CD8-positive, alpha-beta memory T cell (primary cell): ENCODE results near the gene CERK. TPM values are rescaled to one million over a fixed set of nuclear protein-coding genes. Genes with fewer than 3 reads are reported as not detected.

Source experiments
- CTCF ChIA-PET: fragments of 350-600 bp; sonication (Branson Sonifier 250); formaldehyde crosslinking; loops from one replicate; lab custom pipeline; 2021; ENCODE audit warnings: antibody characterized with exemption; lab: Charles Lee
- POLR2A ChIA-PET: fragments of 350-600 bp; sonication (Branson Sonifier 250); formaldehyde crosslinking; loops from one replicate; lab custom pipeline; 2021; ENCODE audit warnings: antibody characterized with exemption; lab: Charles Lee
- DNase-seq, 5 donors: peaks; one replicate each; pipeline versions ENCODE4 v3.0.0 to v3.0.0-alpha.2; 2020 to 2022; ENCODE audit warnings: mixed read lengths in 1 of 5
- H3K27ac ChIP-seq: one replicate; pipeline ENCODE4 v1.7.0; 2013; ENCODE audit warnings: low read depth, mild to moderate bottlenecking, low read length, moderate library complexity
- H3K27me3 ChIP-seq: 2 replicates; pipeline ENCODE4 v1.7.0; 2013; ENCODE audit warnings: low read length, mild to moderate bottlenecking; ENCODE audit not compliant: insufficient read depth, poor library complexity, severe bottlenecking
- H3K36me3 ChIP-seq: 2 replicates; pipeline ENCODE4 v1.7.0; 2013; ENCODE audit warnings: mild to moderate bottlenecking, low read length, moderate library complexity; ENCODE audit not compliant: insufficient read depth
- H3K4me1 ChIP-seq: 2 replicates; pipeline ENCODE4 v1.7.0; 2013; ENCODE audit warnings: mild to moderate bottlenecking, low read length, moderate library complexity; ENCODE audit not compliant: insufficient read depth
- H3K4me3 ChIP-seq: 2 replicates; pipeline ENCODE4 v1.7.0; 2013; ENCODE audit warnings: mild to moderate bottlenecking, low read length
- H3K9me3 ChIP-seq: 2 replicates; pipeline ENCODE4 v1.7.0; 2013; ENCODE audit warnings: mild to moderate bottlenecking, low read length
- H3K27ac Mint-ChIP-seq, 8 donors: one replicate each; pipeline ENCODE4 v1.8.0; 2020 to 2021; ENCODE audit warnings: mixed read lengths in 8 of 8, mild to moderate bottlenecking in 6 of 8, inconsistent platforms in 3 of 8, moderate library complexity in 3 of 8
- H3K27me3 Mint-ChIP-seq, 2 donors: one replicate each; pipeline ENCODE4 v1.8.0; 2020 to 2021; ENCODE audit warnings: mixed read lengths in 2 of 2, mild to moderate bottlenecking in 1 of 2, moderate library complexity in 1 of 2
- H3K36me3 Mint-ChIP-seq, 3 donors: one replicate each; pipeline ENCODE4 v1.8.0; 2020 to 2021; ENCODE audit warnings: mixed read lengths in 3 of 3, inconsistent platforms in 1 of 3, mild to moderate bottlenecking in 1 of 3
- H3K4me1 Mint-ChIP-seq, 3 donors: one replicate each; pipeline ENCODE4 v1.8.0; 2020 to 2021; ENCODE audit warnings: mixed read lengths in 3 of 3, inconsistent platforms in 1 of 3, mild to moderate bottlenecking in 1 of 3
- H3K4me3 Mint-ChIP-seq, 7 donors: one replicate each; pipeline ENCODE4 v1.8.0; 2020 to 2021; ENCODE audit warnings: mixed read lengths in 7 of 7, mild to moderate bottlenecking in 6 of 7, moderate library complexity in 4 of 7, inconsistent platforms in 2 of 7
- H3K9me3 Mint-ChIP-seq, 5 donors: one replicate each; pipeline ENCODE4 v1.8.0; 2020 to 2022; ENCODE audit warnings: mixed read lengths in 5 of 5, mild to moderate bottlenecking in 3 of 5, moderate library complexity in 2 of 5, inconsistent platforms in 1 of 5
- polyA plus RNA-seq: library from polyadenylated mRNA; unstranded; fragments of 300-500 nt; fragmentation: Illumina TruSeq; gene quantifications from one replicate; pipeline ENCODE4 v1.2.3, GENCODE V29; 2021
- total RNA-seq, 2 experiments: library from RNA; stranded (reverse); gene quantifications; one replicate each; pipeline ENCODE4 v1.2.3, GENCODE V29; 2021

CERK gene
- total and polyA plus RNA-seq, 3 experiments from 2014 or later: 64.3 to 108 (median 64.5) TPM

GRCh38 chr22:46776876-46777608 is 39.0 kb upstream of the CERK start:
- H3K36me3 ChIP-seq: no peaks in the 10 kb centered on the region
- H3K27me3 Mint-ChIP-seq: no peaks in the 10 kb centered on the region
- peak in 1 of 5 donors; percentile 15 for DNase-seq
- H3K4me1 ChIP-seq: peaks cover 56% of the 10 kb centered on the region
- POLR2A ChIA-PET: no interaction called here
- H3K4me1 Mint-ChIP-seq: peaks cover 56 to 89% (median 76%) of the 10 kb centered on the region in 3 donors
- no peaks in the 10 kb centered on the region for H3K9me3 ChIP-seq
- H3K9me3 Mint-ChIP-seq: no peaks in the 10 kb centered on the region
- H3K36me3 Mint-ChIP-seq: peaks cover 0 to 22% (median 0%) of the 10 kb centered on the region in 3 donors
- no peak overlapping the region for H3K4me3 ChIP-seq
- H3K27ac ChIP-seq: no peak overlapping the region
- H3K4me3 Mint-ChIP-seq: peak overlapping the region in 6 of 7 donors; percentile 13 to 72 (median 62)
- H3K27ac Mint-ChIP-seq: peak overlapping the region; percentile 78 to 99 (median 94)
- CTCF ChIA-PET: interaction anchor here (1.6 to 1.8 kb wide), 2 partner anchors 14 to 26 kb away, joined by 4 to 5 read pairs; partner anchors contain the start of gene TBC1D22A
- no peaks in the 10 kb centered on the region for H3K27me3 ChIP-seq

DNA sequence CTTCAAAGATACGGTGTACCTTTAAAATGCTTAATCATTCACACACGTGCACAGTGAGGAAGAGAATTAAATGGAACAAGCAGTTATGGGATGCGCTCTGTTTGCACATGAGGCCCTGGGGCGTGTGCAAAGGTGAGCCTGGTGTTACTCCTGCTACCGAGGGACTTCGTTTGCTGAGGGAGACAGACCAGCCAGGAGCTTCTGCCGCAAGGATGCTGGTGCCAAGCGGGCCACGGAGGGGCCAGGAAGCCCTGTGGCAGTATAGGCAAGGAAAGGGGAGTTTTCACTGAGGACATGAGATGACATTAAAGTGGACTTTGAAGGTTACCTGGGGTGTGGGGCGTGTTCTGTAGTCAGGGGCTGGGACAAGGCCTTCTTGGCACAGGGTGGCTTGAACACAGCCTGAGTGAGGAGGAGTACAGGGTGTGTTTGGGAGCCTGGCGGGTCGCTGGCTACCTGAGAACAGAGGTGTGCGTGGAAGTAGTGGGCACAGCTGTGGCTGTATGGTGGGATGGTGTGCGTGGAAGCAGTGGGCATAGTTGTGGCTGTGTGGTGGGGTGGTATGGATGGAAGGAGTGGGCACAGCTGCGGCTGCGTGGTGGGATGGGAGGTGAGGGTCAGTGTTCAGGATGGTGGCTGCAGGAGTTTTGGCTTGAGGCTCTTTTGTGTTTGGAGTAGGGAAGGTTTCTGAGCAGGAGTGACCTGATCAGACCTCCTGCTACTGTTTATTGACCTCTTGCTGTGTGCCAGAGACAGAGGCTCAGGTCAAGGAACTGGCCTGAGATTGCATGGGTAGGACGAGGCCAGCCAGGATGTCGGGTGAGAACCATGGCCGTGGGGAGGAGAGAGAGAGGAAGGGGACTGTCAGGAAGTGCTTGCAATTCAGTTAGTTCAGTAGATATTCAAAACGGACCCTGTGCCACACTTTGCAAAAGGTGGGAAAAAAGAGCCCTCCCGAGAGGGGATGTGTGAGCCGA is 38.1 kb upstream of the CERK start:
- Histone ChIP-seq H3K4me1 (peaks cover 56% of the 10 kb centered on the region), H3K4me3 (no peak overlapping the region), H3K36me3 (no peaks in the 10 kb centered on the region), H3K27ac (no peak overlapping the region), H3K27me3 (no peaks in the 10 kb centered on the region), H3K9me3 (no peaks in the 10 kb centered on the region)
- peak overlapping the region; percentile 78 to 97 (median 94) for H3K27ac Mint-ChIP-seq
- ChIA-PET CTCF (interaction anchor here (0.6 to 2.3 kb wide), 4 partner anchors 15 to 27 kb away, joined by 3 to 5 read pairs (median 4); no protein-coding TSS in a partner anchor), POLR2A (no interaction called here)
- H3K36me3 Mint-ChIP-seq: peaks cover 0 to 24% (median 0%) of the 10 kb centered on the region in 3 donors
- peaks cover 60 to 83% (median 75%) of the 10 kb centered on the region in 3 donors for H3K4me1 Mint-ChIP-seq
- peak in 1 of 5 donors; percentile 26 for DNase-seq
- H3K9me3 Mint-ChIP-seq: no peaks in the 10 kb centered on the region
- no peaks in the 10 kb centered on the region for H3K27me3 Mint-ChIP-seq
- peak overlapping the region in 6 of 7 donors; percentile 51 to 72 (median 63) for H3K4me3 Mint-ChIP-seq

DNA sequence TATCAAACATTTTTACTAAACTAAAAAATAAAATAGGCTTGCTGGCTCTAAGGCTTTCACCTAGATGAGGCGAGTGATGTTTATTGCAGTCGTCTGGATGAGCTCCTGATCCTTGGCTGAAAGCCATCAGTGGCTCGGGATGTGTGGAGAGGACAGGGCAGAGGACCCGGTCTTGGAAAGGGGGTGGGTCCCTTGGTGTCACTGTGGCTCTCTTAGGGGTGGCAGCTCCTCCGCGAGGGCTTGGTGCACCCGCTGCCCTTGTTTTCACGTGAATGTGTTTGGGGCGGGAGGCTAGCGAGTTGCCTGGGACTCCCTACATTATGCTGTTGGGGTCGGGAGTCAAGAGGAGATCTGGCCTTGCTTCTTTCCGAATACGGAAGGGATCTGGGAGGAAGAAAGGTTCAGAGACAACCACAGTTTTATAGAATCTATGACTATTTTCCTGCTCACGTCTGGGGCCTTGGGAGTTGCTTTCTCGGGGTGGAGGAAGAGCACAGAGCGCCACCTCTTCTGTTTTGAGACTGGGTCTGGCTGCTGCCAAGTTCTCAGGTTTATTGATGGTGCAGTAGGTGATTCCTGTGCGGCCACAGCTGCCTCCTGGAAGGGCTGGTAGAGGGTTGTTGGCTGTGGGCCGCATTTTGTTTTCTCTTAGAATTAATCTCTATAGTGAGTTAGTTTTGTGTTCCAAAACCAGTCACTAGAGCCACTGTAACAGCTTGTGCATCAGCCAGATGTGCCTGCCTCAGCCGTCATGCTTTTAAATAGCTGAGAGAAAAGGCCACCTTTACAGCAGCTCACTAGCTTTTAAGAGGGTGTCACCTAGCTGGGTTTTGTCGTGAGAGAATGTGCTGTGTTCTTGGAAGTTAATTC is 37.2 kb upstream of the CERK start:
- Mint-ChIP-seq H3K9me3 (no peaks in the 10 kb centered on the region), H3K4me3 (peak overlapping the region; percentile 5 to 72 (median 58)), H3K27me3 (no peaks in the 10 kb centered on the region), H3K36me3 (peaks cover 0 to 26% (median 2%) of the 10 kb centered on the region in 3 donors), H3K4me1 (peaks cover 67 to 83% (median 76%) of the 10 kb centered on the region in 3 donors), H3K27ac (peak overlapping the region; percentile 78 to 97 (median 94))
- ChIA-PET CTCF (interaction anchor here (0.6 to 2.3 kb wide), 4 partner anchors 15 to 28 kb away, joined by 3 to 5 read pairs (median 4); no protein-coding TSS in a partner anchor), POLR2A (interaction anchor here (1.8 kb wide), 1 partner anchor 13 kb away, joined by 8 read pairs; the partner anchor contains the start of gene TBC1D22A)
- Histone ChIP-seq H3K36me3 (no peaks in the 10 kb centered on the region), H3K27ac (peak overlapping the region; percentile 9), H3K4me3 (no peak overlapping the region), H3K4me1 (peaks cover 56% of the 10 kb centered on the region), H3K27me3 (no peaks in the 10 kb centered on the region), H3K9me3 (no peaks in the 10 kb centered on the region)
- DNase-seq: peak in 1 of 5 donors; percentile 8

DNA sequence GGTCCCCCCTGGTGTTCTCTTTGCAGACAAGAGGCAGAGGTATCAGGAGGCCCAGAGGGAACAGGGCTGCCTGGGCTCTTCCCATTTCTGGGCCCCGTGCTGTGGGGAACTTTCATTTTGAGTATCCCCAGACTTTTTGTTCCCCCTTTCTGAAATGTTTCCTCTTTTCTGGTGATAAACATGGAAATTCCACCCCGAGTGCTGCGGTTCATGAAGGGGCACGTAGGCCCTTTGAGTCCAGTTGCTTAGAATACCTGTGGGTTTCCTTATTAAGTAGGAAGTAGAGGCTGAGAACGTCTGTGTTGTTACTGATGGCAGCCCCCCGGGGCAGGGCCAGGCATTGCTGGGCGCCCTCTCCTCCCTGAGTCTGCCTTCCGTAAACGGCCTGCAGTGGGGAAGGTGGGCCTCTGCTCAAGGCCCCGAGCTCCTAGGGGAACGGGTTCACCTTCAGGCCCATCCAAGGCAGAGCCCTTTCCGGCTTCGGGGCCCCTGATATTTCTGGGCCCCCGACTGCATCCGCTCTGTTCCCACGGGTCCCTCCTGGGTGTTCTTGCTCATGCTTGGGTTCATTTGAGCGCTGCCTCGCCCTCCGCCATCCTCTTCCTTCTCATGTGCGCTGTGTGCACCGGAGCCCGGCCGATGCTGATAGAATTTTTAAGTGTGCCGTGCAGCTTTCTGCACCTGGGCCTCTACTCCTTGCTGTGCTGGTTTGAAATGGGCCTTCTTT is 36.4 kb upstream of the CERK start:
- H3K27me3 Mint-ChIP-seq: no peaks in the 10 kb centered on the region
- H3K36me3 Mint-ChIP-seq: peaks cover 0 to 30% (median 2%) of the 10 kb centered on the region in 3 donors
- peaks cover 69 to 83% (median 75%) of the 10 kb centered on the region in 3 donors for H3K4me1 Mint-ChIP-seq
- no peaks in the 10 kb centered on the region for H3K9me3 Mint-ChIP-seq
- no peaks in the 10 kb centered on the region for H3K27me3 ChIP-seq
- no peaks in the 10 kb centered on the region for H3K36me3 ChIP-seq
- ChIA-PET POLR2A (interaction anchor here (0.6 to 1.8 kb wide), 2 partner anchors 10 to 12 kb away, joined by 3 to 8 read pairs; partner anchors contain the start of gene TBC1D22A), CTCF (interaction anchor here (1.2 to 2.3 kb wide), 2 partner anchors 21 to 24 kb away, joined by 4 to 5 read pairs; no protein-coding TSS in a partner anchor)
- peak overlapping the region; percentile 78 to 97 (median 90) for H3K27ac Mint-ChIP-seq
- no peaks in the 10 kb centered on the region for H3K9me3 ChIP-seq
- peak overlapping the region; percentile 22 to 72 (median 57) for H3K4me3 Mint-ChIP-seq
- no peak for DNase-seq
- peak overlapping the region; percentile 40 for H3K27ac ChIP-seq
- H3K4me3 ChIP-seq: no peak overlapping the region
- H3K4me1 ChIP-seq: peaks cover 56% of the 10 kb centered on the region

- Mint-ChIP-seq H3K9me3 (no peaks in the 10 kb centered on the region), H3K4me1 (peaks cover 70 to 81% (median 70%) of the 10 kb centered on the region in 3 donors), H3K27me3 (no peaks in the 10 kb centered on the region), H3K36me3 (peaks cover 0 to 32% (median 2%) of the 10 kb centered on the region in 3 donors), H3K4me3 (peak overlapping the region in 2 of 7 donors; percentile 26 to 27), H3K27ac (peak overlapping the region; percentile 53 to 93 (median 82))
- Histone ChIP-seq H3K36me3 (no peaks in the 10 kb centered on the region), H3K9me3 (no peaks in the 10 kb centered on the region), H3K4me3 (no peak overlapping the region), H3K4me1 (peaks cover 55% of the 10 kb centered on the region), H3K27ac (no peak overlapping the region), H3K27me3 (no peaks in the 10 kb centered on the region)
- no peak for DNase-seq
- ChIA-PET CTCF (interaction anchor here (1.2 kb wide), 1 partner anchor 26 kb away, joined by 4 read pairs; no protein-coding TSS in a partner anchor), POLR2A (no interaction called here)
Observed at GRCh38 chr22:46773076-46773475, 35.0 kb upstream of the CERK start.

DNA sequence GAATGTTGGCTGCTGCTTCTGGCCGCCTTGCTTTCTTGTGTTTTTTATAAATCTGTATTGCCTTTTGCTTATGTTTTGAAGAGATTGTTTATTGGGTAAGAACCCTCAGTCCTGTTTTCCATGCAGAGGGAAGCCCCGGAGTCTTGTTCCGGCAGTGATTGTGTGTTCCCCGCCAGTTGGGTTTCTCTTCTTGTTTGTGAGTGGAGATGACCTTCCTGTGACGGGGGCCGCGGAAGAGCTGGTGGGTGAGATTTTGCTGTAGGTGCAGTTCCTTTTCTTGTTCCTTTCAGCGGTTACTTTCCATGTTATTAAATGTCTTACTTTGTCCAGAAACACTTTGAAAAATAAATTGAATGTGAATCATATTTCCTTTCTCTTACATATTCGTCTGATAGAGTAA is 32.7 kb upstream of the CERK start:
- Mint-ChIP-seq H3K9me3 (no peaks in the 10 kb centered on the region), H3K27ac (peak overlapping the region in 7 of 8 donors; percentile 80 to 99 (median 91)), H3K36me3 (peaks cover 0 to 44% (median 5%) of the 10 kb centered on the region in 3 donors), H3K27me3 (no peaks in the 10 kb centered on the region), H3K4me3 (peak overlapping the region; percentile 12 to 75 (median 73)), H3K4me1 (peaks cover 63 to 78% (median 63%) of the 10 kb centered on the region in 3 donors)
- H3K9me3 ChIP-seq: no peaks in the 10 kb centered on the region
- H3K27me3 ChIP-seq: no peaks in the 10 kb centered on the region
- DNase-seq: no peak
- CTCF ChIA-PET: interaction anchor here (1.3 kb wide), 1 partner anchor 12 kb away, joined by 3 read pairs; no protein-coding TSS in a partner anchor
- no peak overlapping the region for H3K4me3 ChIP-seq
- H3K36me3 ChIP-seq: no peaks in the 10 kb centered on the region
- H3K4me1 ChIP-seq: peaks cover 35% of the 10 kb centered on the region
- H3K27ac ChIP-seq: no peak overlapping the region
- POLR2A ChIA-PET: no interaction called here
